Activated B cell treated with CpG ODN at 0.5 μM for 24 hours (primary cell): ENCODE results near the gene METTL4. TPM values are rescaled to one million over a fixed set of nuclear protein-coding genes. Genes with fewer than 3 reads are reported as not detected.

ENCODE experiments used
- ATAC-seq: fragments of 200-7000 bp; cut with Tn5 transposase; one replicate; pipeline ENCODE4 v1.10.0; 2021; ENCODE audit warnings: low read depth, mild to moderate bottlenecking, moderate library complexity
- CTCF ChIA-PET: fragments of 350-600 bp; sonication (Branson Sonifier 250); formaldehyde crosslinking; loops from one replicate; lab custom pipeline; 2021; ENCODE audit warnings: antibody characterized with exemption; lab: Charles Lee
- POLR2A ChIA-PET: fragments of 350-600 bp; sonication (Branson Sonifier 250); formaldehyde crosslinking; loops from one replicate; lab custom pipeline; 2021; ENCODE audit warnings: antibody characterized with exemption; lab: Charles Lee
- DNase-seq: peaks from one replicate; pipeline ENCODE4 v3.0.0; 2022
- H3K27ac Mint-ChIP-seq: one replicate; pipeline ENCODE4 v1.8.0; 2020; ENCODE audit warnings: mixed read lengths
- H3K27me3 Mint-ChIP-seq: one replicate; pipeline ENCODE4 v1.8.0; 2021; ENCODE audit warnings: mixed read lengths
- H3K36me3 Mint-ChIP-seq: one replicate; pipeline ENCODE4 v1.8.0; 2021; ENCODE audit warnings: low read depth, mixed read lengths
- H3K4me1 Mint-ChIP-seq: one replicate; pipeline ENCODE4 v1.8.0; 2021; ENCODE audit warnings: mixed read lengths
- H3K4me3 Mint-ChIP-seq: one replicate; pipeline ENCODE4 v1.8.0; 2020; ENCODE audit warnings: mild to moderate bottlenecking, mixed read lengths
- H3K9me3 Mint-ChIP-seq: one replicate; pipeline ENCODE4 v1.8.0; 2020; ENCODE audit warnings: mixed read lengths
- intact Hi-C: fragments of 100-400 bp; cut with micrococcal nuclease; formaldehyde crosslinking; loops from one replicate; pipeline ENCODE4 v1.15.1; 2024
- total RNA-seq: library from RNA; stranded (reverse); gene quantifications from 2 replicates; pipeline ENCODE4 v1.2.3, GENCODE V29; 2022
- TF ChIP-seq, protein P1 (sequence below): fragments of 200-600 bp; IDR thresholded peaks from one replicate; pipeline ENCODE4 v1.8.0; 2022; ENCODE audit warnings: antibody characterized with exemption, mild to moderate bottlenecking

The METTL4 gene
- total RNA-seq, 1 donor from 2014 or later: 17.4 TPM

DNA sequence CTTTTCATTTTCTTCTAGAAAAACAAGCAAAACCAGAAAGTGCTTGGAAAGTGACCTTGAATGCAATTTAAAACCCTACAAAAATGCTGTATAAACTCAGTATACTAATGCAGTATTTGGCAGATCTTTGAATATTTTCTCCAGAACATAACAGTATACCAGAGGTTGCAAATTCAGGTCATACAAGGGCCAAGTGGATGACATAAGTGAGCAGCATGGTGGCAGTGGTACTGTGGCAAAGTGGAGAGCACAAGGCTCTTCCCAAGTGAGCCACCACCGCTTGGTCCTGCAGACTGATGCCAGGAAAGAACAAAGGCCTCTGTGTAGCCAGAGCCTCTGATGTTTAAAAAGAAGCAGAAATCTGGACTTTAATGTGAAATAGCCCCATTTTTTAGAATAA is 33.1 kb downstream of the METTL4 start:
- TF ChIP-seq, protein P1, sequence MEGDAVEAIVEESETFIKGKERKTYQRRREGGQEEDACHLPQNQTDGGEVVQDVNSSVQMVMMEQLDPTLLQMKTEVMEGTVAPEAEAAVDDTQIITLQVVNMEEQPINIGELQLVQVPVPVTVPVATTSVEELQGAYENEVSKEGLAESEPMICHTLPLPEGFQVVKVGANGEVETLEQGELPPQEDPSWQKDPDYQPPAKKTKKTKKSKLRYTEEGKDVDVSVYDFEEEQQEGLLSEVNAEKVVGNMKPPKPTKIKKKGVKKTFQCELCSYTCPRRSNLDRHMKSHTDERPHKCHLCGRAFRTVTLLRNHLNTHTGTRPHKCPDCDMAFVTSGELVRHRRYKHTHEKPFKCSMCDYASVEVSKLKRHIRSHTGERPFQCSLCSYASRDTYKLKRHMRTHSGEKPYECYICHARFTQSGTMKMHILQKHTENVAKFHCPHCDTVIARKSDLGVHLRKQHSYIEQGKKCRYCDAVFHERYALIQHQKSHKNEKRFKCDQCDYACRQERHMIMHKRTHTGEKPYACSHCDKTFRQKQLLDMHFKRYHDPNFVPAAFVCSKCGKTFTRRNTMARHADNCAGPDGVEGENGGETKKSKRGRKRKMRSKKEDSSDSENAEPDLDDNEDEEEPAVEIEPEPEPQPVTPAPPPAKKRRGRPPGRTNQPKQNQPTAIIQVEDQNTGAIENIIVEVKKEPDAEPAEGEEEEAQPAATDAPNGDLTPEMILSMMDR: no peak
- H3K4me1 Mint-ChIP-seq: peaks cover 37% of the 10 kb centered on the region
- no peaks in the 10 kb centered on the region for H3K27me3 Mint-ChIP-seq
- no peak overlapping the region for H3K27ac Mint-ChIP-seq
- ChIA-PET POLR2A (no interaction called here), CTCF (no interaction called here)
- peaks cover 32% of the 10 kb centered on the region for H3K36me3 Mint-ChIP-seq
- intact Hi-C loops: no loop called here
- no peaks in the 10 kb centered on the region for H3K9me3 Mint-ChIP-seq
- H3K4me3 Mint-ChIP-seq: no peak overlapping the region
- DNase-seq (no peak), ATAC-seq (no peak)

DNA sequence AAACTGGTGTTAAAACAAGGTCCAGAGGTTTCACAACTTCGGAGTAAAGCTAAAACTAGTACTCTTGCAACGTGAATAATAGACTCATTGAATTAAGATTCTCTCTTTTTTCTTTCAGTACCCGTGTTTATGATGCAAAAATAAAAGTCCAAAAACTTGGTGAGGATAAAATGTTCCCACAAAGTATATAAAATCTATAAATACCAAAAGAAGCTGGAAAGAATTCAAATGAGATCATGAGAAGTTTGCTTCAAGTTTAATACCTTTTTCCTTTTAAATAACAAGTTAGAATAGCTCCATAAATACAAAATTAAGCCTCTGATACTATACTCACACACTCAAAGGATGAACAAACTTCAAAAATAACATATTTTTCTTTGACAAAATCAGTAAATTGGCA is 34.0 kb downstream of the METTL4 start:
- intact Hi-C loops: no loop called here
- DNase-seq (no peak), ATAC-seq (no peak)
- no peak overlapping the region for H3K4me3 Mint-ChIP-seq
- no peak overlapping the region for H3K27ac Mint-ChIP-seq
- POLR2A ChIA-PET: no interaction called here
- H3K36me3 Mint-ChIP-seq: peaks cover 37% of the 10 kb centered on the region
- CTCF ChIA-PET: interaction anchor here (0.9 kb wide), 2 partner anchors 10 to 201 kb away, joined by 3 to 4 read pairs; no protein-coding TSS in a partner anchor
- H3K4me1 Mint-ChIP-seq: peaks cover 34% of the 10 kb centered on the region
- H3K9me3 Mint-ChIP-seq: no peaks in the 10 kb centered on the region
- H3K27me3 Mint-ChIP-seq: no peaks in the 10 kb centered on the region
- TF ChIP-seq, protein P1: no peak

DNA sequence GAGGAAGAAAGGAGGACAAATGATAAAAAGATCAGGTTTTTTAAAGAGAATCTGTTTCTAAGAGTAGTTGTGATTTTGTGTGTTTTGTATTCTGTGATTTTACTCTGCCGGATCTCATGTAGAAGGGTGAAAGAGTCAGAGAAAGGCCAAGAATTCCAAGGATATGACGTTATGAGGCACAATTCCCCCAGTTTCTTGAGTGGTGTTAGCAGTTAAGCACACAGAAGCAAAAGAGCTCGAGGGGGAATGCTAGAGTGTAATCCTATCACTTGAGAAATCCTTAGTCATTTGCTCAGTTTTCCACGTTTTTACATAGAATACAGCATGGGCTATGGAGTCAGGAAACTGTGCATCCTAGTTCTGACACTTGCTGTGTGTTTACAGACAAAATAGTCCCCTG is 34.8 kb downstream of the METTL4 start:
- H3K36me3 Mint-ChIP-seq: peaks cover 41% of the 10 kb centered on the region
- ChIA-PET CTCF (no interaction called here), POLR2A (interaction anchor here (0.7 kb wide), 1 partner anchor 8 kb away, joined by 8 read pairs; no protein-coding TSS in a partner anchor)
- H3K27me3 Mint-ChIP-seq: no peaks in the 10 kb centered on the region
- TF ChIP-seq, protein P1: no peak
- peaks cover 32% of the 10 kb centered on the region for H3K4me1 Mint-ChIP-seq
- ATAC-seq (no peak), DNase-seq (no peak)
- H3K4me3 Mint-ChIP-seq: no peak overlapping the region
- no peak overlapping the region for H3K27ac Mint-ChIP-seq
- intact Hi-C loops: no loop called here
- H3K9me3 Mint-ChIP-seq: no peaks in the 10 kb centered on the region

DNA sequence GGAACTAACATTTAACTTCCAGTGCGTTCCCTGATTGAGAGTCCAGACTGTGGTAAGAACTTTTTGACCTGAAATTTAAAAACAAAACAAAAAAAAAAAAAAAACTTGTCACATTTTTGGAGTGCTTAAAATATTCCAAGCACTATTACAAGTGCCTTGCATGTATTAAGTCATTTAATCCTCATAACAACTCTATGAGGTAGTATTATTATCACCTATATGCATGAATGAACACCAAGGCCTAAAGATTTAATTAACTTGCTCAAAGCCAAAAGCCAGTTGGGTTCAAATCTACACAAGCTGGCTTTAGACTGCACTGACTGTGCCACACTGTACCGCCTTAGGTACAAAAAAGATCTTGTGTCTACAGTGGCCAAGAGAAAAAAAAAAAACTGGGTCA is 35.2 kb downstream of the METTL4 start:
- intact Hi-C loops: no loop called here
- ATAC-seq (no peak), DNase-seq (no peak)
- TF ChIP-seq, protein P1: no peak
- H3K9me3 Mint-ChIP-seq: no peaks in the 10 kb centered on the region
- ChIA-PET POLR2A (interaction anchor here (0.7 kb wide), 1 partner anchor 8 kb away, joined by 8 read pairs; no protein-coding TSS in a partner anchor), CTCF (no interaction called here)
- no peaks in the 10 kb centered on the region for H3K27me3 Mint-ChIP-seq
- peaks cover 32% of the 10 kb centered on the region for H3K4me1 Mint-ChIP-seq
- no peak overlapping the region for H3K27ac Mint-ChIP-seq
- peaks cover 41% of the 10 kb centered on the region for H3K36me3 Mint-ChIP-seq
- H3K4me3 Mint-ChIP-seq: no peak overlapping the region

DNA sequence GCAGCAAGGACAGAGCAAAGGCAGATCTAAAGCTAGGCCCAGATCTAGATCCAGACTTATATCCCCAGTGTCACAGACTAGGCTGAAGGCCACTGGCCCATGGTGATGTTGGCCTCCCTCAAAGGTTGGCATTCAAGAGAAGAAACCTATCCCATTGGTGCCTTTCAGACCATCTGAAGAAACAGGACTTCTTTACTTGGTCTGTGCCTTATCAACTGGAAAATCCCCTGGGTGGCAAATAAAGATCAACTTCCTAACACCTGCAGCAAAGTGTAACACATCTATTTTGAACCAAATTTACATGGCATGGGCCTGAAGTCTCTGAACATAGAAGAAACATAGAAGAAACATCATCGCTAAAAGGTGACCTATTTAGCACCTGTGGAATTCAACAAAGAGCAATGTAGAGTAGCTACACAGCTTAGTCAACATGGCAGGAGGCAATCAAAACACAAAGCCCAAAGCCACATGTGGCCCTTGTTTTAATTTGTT is 35.8 kb downstream of the METTL4 start:
- peaks cover 41% of the 10 kb centered on the region for H3K36me3 Mint-ChIP-seq
- H3K27me3 Mint-ChIP-seq: no peaks in the 10 kb centered on the region
- no peak for DNase-seq
- H3K4me1 Mint-ChIP-seq: peaks cover 37% of the 10 kb centered on the region
- intact Hi-C loops: no loop called here
- peak overlapping the region; percentile 25 for H3K4me3 Mint-ChIP-seq
- CTCF ChIA-PET: no interaction called here
- peak; percentile 66 for ATAC-seq
- H3K27ac Mint-ChIP-seq: peak overlapping the region; percentile 62
- TF ChIP-seq, protein P1: no peak
- peaks cover 2% of the 10 kb centered on the region for H3K9me3 Mint-ChIP-seq
- POLR2A ChIA-PET: no interaction called here
